ENCODE data around the gene NAGLU. TPM values are rescaled to one million over a fixed set of nuclear protein-coding genes. Genes with fewer than 3 reads are reported as not detected.

Gene NAGLU
- total RNA-seq, 1 donor from 2014 or later = 7.7 TPM

- peak; percentile 28 for TF ChIP-seq CTCF (IDR thresholded peaks at IDR 0.05; ENCODE audit: borderline replicate concordance)
- H3K9me3 ChIP-seq (replicated peaks) = no peaks in the 10 kb centered on the region
- peaks cover 30% of the 10 kb centered on the region for H3K4me1 ChIP-seq
- peak within 1 kb of the TSS; percentile 76 for H3K4me3 ChIP-seq
- no peaks in the 10 kb centered on the region for H3K27me3 ChIP-seq (ENCODE audit: low read depth)
- peak; percentile 96 for DNase-seq
- peaks cover 55% of the 10 kb centered on the region for H3K36me3 ChIP-seq
- intact Hi-C loops (cut with micrococcal nuclease) = no loop called here
- H3K27ac ChIP-seq (replicated peaks) = peak within 1 kb of the TSS; percentile 95
Observed at GRCh38 chr17:42577532-42578281, 41.7 kb downstream of the NAGLU start, which contains the start of gene PSMC3IP. PSMC3IP (minus strand) TSS chr17:42577729; CDS start chr17:42577686, 43 bp downstream.

GRCh38 chr17:42578282-42578869, 42.3 kb downstream of the NAGLU start:
- no peaks in the 10 kb centered on the region for H3K9me3 ChIP-seq (replicated peaks)
- H3K27me3 ChIP-seq (ENCODE audit: low read depth) = no peaks in the 10 kb centered on the region
- H3K4me3 ChIP-seq = peak overlapping the region; percentile 76
- peak; percentile 76 for TF ChIP-seq CTCF (IDR thresholded peaks at IDR 0.05; ENCODE audit: borderline replicate concordance)
- intact Hi-C loops (cut with micrococcal nuclease) = no loop called here
- H3K36me3 ChIP-seq = peaks cover 55% of the 10 kb centered on the region
- peaks cover 30% of the 10 kb centered on the region for H3K4me1 ChIP-seq
- peak; percentile 69 for DNase-seq
- peak overlapping the region; percentile 95 for H3K27ac ChIP-seq (replicated peaks)

GRCh38 chr17:42579794-42580551, 43.9 kb downstream of the NAGLU start:
- H3K4me3 ChIP-seq = no peak overlapping the region
- peaks cover 37% of the 10 kb centered on the region for H3K4me1 ChIP-seq
- DNase-seq = no peak
- H3K36me3 ChIP-seq = peaks cover 57% of the 10 kb centered on the region
- no peaks in the 10 kb centered on the region for H3K9me3 ChIP-seq (replicated peaks)
- intact Hi-C loops (cut with micrococcal nuclease) = no loop called here
- no peaks in the 10 kb centered on the region for H3K27me3 ChIP-seq (ENCODE audit: low read depth)
- no peak for TF ChIP-seq CTCF (IDR thresholded peaks at IDR 0.05; ENCODE audit: borderline replicate concordance)
- H3K27ac ChIP-seq (replicated peaks) = no peak overlapping the region

- H3K36me3 ChIP-seq = peaks cover 71% of the 10 kb centered on the region
- intact Hi-C loops (cut with micrococcal nuclease) = no loop called here
- no peak for TF ChIP-seq CTCF (IDR thresholded peaks at IDR 0.05; ENCODE audit: borderline replicate concordance)
Observed at GRCh38 chr17:42581744-42582270, 45.8 kb downstream of the NAGLU start.

GRCh38 chr17:42584880-42585279, 48.8 kb downstream of the NAGLU start:
- Histone ChIP-seq H3K27me3 (ENCODE audit: low read depth) (no peaks in the 10 kb centered on the region), H3K27ac (replicated peaks) (peak overlapping the region; percentile 42), H3K9me3 (replicated peaks) (no peaks in the 10 kb centered on the region), H3K4me3 (no peak overlapping the region), H3K4me1 (peaks cover 39% of the 10 kb centered on the region), H3K36me3 (peaks cover 96% of the 10 kb centered on the region)
- TF ChIP-seq CTCF (IDR thresholded peaks at IDR 0.05; ENCODE audit: borderline replicate concordance) = no peak
- intact Hi-C loops (cut with micrococcal nuclease) = no loop called here
- DNase-seq = no peak

More at GRCh38 chr17:42581744-42582270, 45.8 kb downstream of the NAGLU start:
- Histone ChIP-seq H3K9me3 (replicated peaks) (no peaks in the 10 kb centered on the region), H3K27me3 (ENCODE audit: low read depth) (no peaks in the 10 kb centered on the region), H3K4me3 (no peak overlapping the region), H3K27ac (replicated peaks) (no peak overlapping the region), H3K4me1 (peaks cover 47% of the 10 kb centered on the region)
- DNase-seq = no peak
